ENCODE measurements around the gene KLF16.
A peak's percentile ranks its signal among the peaks of the same experiment; 100 is the strongest.

Gene KLF16

DNA sequence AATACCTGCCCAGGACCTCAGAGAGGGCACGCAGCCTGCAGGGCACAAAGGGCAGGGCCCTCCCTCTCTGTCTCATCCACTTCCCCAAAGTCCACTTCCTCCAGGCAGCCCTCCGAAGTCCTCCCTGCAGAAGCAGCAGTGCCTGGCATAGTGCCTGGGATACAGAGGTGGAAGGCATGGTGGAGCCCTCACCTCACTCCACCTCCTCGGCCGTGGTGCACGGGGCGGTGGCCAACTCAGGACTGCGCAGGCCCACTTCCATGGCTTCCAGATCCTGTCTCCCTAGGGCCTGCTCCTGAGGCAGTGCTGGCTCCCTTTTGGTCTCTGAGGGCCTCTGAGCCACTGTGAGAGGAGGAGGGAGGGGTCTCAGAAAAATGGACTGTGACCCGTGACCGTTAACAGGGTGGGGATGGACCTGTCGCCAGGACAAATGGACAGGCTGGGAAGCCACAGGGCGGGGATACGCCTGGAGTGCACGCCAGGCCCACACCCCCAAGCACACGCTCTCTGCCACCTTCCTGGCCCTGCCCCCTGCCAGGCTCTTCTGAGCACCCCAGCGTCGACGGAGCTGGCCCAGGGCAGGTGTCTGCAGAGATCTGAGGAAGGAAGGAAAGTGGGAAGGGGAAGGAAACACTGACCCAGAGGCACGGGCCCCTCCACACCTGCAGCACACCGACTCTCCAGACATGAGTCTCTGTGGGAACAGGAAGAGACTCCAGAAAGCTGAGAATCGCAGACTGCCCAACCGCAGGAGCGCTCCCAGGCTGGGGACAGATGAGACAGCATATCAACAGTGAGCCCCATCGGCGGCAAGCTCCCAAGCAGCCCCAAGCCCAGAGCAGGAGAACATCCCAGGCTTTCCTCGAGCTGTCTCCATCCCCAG lies 23.5 kb downstream of the KLF16 start:
- DNase-seq: no peak

DNA sequence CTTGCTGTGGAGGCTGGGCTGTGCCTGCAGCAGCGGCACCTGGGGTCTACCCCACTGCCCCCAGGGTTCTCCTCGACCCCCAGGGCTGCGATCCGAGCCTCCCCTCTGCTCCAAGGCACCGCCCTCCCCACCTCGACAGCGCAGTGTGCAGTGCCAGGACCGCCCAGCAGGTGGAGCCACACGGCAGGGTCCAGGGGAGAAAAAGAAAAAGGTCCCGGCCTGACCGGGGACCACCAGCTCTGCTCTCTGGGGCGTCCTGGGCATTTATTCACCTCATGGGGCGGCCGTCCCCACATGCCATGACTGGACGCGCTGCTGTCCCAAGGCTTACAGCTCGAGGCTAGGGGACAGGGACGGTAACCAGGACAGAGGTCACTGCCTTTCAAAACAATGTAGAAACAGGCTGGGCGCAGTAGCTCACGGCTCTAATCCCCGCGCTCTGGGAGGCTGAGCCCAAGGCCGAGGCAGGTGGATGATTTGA lies 25.7 kb downstream of the KLF16 start:
- DNase-seq: peak; percentile 8

DNA sequence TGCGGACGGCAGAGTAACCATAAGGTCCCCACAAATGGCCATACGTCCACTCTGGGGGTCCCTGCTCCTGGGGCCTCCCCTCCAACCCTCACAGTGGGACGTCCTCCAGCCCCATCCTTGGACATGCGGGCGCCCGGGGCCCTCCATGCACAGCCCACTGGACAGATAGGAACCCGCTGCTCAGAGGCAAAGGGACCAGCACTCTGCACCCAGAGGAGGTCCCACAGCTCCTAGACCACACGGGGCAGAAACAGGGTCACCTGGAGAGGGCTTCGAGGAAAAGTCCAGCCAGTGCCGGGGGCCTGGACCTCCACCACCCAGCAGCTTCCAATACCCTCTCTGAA lies 26.2 kb downstream of the KLF16 start:
- no peak for DNase-seq

DNA sequence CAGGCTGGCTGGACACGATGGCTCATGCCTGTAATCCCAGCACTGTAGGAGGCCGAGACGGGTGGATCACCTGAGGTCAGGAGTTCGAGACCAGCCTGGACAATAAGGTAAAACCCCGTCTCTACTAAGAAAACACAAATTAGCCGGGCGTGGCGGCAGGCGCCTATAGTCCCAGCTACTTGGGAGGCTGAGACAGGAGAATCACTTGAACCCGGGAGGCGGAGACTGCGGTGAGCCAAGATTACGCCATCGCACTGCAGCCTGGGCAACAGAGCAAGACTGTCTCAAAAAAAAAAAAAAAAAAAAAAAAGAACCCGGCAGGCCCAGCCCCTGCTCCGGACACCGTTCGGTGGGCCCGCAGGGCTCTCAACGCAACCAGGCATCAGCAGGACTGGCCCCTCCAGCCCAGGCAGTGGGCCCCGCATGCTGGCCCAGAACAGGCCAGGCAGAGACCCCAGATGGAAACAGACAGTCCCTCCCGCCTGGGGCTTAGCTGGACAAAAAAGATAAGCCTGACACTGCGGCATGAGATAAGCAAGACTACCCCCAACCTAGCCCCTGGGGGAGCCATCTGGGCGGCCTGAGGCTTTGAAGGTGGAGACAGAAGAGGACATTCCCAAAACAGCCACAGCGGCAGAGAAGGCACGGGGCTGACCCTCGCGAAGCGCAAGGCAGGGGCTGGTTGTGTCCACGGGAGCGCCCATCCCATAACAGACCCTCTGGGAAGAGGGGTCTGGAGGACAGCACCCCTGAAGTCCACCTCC lies 26.7 kb downstream of the KLF16 start:
- DNase-seq: no peak

DNA sequence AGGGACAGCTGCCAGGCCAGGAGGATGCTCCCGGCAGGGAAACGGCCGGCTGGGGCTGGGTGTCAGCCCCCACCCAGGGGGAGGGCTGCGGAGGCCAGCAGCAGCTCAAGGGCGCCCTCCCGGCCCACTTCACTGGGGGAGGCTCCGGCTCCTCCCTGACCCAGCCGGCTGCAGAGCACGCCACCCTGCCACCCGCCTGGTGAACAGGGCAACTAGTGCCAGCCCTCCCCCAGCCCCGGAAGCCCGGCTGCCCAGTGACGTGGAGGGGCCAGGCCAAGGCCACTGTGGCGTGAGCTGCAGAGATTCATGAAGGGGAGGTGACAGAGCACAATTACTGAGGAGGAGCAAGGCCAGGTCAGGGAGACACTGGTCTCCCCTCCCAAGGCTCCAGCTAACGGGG lies 29.8 kb downstream of the KLF16 start:
- peak; percentile 26 for DNase-seq

DNA sequence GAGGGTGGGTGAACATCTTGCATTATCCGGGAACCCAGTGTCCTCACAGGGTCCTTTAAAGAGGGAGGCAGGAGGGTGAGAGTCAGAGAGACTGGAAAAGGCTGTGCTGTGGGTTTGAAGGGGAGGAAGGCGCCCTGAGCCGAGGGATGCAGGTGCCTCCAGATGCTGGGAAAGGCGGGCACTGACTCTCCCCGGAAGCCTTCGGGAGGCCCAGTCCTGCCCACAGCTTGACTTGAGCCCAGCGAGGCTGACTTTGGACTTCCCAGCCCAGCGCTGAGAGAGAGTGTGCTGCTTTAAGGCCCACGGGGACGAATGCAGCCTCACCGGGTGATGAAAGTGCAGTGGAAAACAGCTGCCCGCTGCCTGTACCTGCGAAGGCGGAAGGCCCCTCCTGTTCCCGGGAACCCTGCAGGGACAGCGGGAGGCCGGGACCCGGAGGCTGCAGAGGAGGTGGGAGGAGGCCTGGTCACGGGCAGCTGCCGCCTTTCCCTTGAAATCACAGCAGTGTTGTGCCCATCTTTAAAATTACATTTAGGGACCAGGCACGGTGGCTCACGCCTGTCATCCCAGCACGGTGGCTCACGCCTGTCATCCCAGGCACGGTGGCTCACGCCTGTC lies 31.2 kb downstream of the KLF16 start:
- no peak for DNase-seq

DNA sequence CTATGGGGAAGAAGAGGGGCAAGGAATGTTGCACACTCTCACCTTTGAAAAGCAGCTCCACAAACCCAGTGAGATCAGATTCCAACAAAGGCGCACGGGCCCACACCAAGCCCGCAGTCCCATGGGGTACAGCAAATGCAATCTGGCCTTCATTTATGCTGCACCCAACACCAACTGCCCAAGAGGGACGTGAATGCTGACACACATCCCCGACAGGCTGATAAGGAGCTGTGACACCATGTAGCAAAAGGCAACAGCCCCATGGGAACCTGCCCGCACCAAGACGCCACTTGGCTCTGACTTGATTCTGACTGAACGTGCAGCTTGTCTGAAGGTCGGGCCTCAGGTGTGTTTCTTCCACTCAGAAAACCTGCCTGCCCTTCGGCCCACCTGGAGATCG lies 32.4 kb downstream of the KLF16 start:
- no peak for DNase-seq

DNA sequence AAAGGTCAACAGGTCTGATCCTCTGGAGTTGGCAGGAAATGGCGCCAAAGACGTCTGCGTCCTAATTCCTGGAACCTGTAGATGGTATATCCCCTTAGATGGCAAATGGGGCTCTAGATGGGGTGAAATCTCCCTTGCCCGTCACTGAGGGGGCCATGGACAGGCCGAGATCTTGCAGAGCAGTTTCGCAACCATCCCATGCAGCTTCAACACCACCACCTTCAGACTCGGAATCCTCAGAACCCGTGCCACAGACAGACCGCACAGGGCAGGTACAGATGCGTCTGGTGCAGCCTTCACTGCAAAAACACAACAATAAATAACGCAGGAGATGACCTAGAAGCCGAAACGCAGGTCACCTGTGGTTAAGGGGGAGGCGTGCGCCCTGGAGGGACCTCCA lies 32.8 kb downstream of the KLF16 start:
- DNase-seq: no peak

DNA sequence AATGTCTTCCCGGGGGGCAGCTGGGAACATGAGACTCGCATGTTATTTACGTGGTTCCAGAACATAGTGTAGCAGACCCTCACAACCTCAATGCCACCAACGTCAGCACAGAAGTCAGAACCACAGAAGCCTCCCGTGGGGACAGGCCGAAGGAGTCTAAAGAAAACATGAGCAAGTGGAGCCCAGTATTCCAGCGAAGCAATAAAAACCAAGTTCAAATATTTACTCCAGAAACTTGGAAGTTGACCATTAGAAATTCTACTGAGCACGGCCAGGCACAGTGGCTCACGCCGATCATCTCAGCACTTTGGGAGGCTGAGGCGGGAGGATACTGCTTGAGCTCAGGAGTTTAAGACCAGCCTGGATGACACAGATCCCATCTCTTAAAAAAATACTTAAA lies 33.4 kb downstream of the KLF16 start:
- no peak for DNase-seq

DNA sequence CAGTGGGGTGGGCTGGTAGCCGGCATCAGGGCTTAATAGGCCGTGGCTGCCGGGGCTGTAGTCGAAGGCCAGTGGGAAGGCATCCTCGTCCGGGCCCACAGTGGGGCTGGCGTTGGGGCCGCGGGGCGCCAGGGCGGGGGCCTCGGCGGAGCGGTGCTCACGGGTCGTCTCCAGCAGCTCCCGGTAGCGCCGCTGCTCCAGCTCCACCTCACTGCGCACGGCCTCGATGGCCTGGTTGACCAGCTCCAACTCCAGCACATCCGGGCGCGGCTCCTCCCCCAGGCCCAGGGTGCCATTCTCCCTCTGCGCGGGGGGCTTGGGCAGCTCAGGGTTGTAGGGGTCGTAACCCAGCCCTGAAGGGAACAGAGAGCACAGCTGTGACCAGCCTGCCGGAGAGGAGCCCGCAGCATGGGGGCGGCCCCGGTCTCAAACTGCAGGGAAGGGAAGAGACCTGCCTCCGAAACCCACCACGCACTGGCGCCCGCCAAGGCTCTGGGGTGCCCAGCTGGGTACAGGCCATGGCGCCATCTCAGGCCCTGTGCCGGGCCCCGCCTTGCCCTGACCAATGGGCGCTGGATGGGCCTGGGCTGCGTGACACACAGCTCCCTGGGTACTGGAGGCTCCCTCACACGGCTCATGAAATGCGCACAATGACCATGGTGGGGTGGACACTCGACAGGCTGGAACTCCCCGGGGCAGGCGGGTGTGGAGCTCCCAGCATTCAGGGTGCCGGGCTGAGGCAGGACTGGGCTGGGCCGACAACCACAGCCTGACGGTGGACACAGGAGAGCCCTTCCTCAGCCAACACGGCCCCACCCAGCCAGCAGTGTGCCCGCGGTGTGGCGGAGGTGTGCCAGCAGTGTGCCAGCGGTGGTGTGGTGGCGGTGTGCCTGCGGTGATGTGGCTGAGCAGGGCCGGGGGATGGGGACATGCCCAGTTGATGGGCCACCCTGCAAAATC lies 34.8 kb downstream of the KLF16 start:
- no peak for DNase-seq

DNA sequence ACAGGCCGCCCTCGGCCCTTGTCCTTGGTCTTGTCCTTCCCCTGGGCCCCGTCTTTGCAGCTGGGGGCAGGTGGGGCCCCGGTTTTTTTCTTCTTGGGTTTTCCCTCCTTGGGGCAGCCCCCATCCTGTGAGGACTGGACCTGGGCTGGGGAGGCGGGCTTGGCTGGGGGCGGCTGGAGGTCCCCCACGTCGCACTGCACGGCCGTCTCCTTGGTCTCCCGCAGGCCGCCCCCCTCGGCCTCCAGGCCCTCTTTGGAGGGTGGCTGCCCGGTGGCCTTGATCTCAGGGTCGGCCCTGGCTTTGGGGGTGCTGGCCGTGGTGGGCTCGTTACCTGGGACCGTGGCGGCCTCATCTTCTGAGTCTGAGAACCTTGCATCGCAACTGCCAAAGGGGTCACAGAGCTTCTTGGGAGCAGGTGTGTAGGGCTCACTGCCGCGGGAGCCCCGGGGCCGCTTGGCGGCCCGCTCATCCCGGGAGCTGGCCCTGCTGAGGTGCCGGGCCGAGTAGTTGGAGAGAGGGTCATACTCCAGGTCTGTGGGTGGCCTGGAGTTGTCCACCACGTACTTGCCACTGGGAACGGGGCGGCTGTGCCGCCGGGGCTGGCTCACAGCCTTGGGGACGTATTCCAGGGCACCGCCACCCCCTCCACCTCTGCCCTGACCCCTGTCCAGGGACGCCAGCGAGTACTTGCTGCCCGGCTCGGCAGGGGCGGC lies 35.7 kb downstream of the KLF16 start:
- no peak for DNase-seq

DNA sequence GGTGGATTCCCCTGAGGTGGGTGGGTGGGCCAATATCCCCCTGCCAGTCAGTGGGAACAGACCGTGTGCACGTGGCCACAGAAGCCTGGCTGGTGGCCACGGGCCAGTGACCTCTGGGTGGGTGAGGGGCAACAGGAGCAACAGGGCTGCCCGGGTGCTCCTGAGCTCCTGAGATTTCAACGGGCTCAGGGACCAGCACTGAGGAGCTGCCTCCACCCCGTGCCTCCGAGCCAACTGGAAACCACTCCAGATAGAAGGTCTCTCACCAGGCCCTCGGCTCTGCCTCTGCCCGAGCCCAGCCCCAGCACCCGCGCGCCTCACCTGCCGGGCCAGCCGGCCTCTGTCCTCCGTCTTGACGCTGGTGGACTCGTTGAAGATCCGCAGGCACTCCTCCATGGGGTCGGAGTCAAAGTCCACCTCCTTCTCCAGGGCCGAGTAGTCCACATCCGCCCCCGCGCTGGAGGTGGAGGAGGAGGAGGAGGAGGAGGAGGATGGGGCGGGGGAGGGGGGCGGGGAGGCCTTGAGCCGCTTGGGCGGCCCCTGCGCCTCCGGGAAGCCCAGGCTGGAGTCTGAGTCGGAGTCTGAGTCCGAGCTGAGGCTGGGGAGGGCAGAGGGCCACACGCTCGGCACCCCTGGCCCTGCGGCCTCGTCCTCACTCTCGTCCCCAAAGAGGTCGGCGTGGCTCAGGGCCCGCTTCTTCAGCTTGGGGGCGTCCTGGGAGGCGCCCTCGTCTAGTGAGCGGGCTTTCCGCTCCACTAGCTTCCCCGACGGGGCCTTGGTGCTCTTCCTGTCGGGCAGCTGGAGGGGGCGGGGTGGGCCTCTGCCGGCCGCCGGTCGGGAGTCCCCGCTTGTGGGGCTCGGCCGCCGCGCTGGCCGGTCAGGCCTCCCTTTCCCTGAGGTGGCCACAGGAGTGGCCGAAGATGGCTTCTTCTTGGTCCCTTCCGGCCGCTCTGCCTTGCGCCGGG lies 36.5 kb downstream of the KLF16 start:
- DNase-seq: no peak

DNA sequence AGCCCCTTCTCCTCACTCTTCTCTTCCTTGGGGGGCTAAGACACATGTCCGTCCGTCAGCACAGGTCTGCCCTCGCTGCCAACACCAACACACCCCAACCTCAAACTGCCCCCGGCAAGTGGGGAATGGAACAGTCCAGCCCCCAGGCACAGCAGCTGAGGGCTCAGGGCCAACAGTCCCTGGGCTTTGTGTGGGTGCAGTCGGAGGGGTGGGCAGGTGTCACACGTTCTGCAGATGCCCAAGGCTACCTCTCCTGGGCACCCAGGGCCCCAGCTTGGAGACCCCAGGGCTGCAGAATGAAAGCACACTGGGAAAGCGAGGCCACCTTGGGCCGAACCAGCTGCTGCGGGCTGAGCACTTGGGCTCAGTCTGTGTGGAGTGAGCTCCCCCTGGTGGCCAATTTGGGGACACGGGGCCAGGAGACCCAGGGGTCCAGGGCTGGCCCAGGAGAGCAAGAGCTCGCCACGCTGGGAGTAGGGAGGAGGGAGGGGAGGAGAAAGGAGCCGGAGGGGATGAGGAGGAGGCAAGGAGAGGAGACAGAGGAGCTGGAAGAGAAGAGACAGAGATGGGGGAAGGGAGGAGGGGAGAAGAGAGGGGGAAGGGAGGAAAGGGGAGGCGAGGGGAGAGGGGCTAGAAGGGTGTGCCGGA lies 37.3 kb downstream of the KLF16 start:
- peak; percentile 67 for DNase-seq

DNA sequence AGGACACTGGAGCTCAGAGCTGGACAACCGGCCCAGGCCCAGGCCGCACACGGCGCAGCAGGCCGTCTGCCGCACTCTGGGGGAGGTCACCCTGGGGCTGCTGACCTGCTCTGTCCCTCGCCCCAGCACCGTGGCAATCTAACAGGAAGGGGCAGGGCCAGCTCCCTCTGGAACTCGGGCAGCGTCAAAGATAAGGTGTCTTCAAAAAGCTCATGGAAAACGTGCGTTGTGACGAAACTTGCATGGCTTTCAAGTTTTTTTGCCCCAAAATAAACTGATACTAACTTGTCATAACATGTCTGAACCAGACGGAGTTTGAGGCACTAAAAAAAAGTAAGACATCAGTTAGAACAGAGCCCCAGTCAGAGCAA lies 39.1 kb downstream of the KLF16 start:
- no peak for DNase-seq

DNA sequence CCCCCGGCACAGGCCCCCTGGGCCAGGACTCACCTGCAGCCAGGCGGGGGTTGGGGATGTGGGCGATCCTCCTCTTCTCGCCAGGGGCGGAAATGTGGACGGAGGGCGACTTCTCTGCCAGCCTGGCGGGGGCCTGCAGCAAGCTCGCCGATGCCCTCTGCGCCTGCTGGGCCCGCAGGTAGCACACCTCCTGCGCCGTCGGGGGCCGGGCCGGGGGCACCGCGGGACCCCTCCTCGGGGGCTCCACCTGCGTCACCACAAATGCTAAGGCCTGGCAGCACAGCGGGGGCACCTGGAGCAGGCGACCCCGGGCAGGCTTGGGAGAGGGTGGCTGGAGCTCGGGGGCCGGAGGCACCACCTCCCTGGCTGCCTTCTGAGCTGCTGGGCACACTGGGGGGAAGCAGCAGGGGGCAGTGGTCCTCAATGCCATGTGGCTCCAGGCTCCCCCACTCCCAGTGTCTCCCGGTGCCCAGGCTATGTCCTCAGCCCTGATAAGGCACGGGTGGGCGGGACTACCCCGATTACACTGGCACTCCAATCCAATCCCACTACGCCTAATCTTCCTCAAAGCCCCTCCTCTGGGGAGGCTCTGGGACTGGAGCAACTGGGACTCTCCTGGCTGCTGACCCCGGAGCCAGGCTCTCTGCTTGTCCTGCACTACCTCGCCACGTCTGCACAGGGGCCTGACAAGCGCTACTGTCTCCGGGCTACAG lies 39.7 kb downstream of the KLF16 start:
- DNase-seq: no peak

DNA sequence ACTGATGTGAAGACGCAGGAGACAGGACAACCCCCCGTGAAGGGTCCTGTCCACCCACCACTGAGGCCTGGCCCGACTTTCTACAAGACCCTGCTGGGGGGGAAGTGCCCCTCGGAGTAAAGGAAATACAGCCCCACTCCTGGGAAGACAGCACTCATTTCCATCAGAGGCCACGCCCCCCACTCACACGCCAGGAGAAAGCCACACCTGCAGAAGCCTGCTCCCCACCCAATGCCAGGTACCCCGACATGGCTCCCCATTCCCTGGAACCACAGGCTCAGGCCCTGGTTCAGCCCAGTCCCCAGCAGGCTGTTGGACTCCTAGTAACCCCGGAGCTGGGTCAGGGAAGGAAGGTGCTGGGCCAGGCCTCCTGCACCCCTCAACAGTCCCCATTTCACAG lies 40.4 kb downstream of the KLF16 start:
- no peak for DNase-seq

DNA sequence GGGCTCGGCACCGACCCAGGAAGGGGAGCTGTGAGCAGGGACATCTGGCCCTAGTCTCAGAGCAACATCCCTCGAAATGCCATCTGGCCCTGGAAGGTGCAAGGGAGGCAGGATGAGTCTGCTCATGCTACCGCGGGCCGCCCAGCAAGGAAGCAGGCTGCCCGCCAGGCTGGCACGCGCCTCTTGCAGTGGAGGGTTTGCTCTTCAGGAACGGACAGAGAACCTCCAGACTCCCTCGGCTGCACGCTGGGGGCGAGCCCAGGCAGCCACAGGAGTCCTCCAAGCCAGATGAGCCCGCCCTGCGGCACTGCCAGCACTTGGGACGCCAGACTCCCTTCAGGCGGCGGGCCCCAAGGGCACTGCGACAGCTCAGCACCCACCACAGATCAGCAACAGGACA lies 41.2 kb downstream of the KLF16 start:
- DNase-seq: no peak

DNA sequence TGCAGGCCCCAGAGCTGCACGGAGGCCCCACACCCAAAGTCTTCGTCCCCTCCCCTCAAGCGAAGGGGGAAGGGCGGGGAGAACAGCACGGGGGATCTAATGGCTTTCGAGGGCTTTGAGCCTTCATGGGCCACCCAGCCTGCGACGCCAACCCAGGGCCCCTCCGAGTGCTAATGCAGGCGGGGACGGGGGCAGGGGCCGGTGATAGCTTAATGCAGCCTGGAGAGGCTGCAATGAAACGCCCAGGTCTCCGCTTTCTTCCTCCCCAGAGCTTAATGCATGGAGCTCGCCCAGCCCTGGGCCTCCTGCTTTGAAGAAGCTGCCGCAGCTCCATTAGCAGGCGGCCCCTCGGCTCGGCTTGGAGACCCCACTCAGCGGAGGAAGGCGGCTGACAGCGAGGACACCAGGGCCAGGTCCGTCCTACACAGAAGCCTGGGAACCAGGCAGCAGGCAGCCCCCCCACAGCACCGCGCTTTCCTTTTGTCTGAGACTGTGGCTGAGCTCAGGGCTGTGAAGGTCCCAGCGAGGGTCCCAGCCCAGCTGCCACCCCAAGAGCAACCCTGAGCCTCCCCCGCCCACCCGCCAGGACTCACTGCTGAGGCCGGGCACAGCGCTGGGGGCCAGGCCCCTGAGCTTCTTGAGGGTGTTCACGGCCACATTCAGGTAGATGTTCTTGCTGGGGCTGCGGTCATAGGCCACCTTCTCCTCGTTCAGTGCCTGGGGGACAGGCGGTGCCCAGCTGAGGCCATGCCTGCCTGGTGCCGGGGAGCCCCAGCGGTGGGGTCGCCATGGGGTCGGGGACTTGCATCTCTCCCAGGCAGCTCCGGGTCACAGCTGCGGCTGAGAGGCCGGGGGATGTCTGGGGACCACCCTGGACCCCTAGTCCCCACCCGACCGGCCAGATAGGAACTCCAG lies 43.8 kb downstream of the KLF16 start:
- no peak for DNase-seq

All from midbrain (tissue), 1 donor.